Left ventricle myocardium superior (tissue), 1 donor: ENCODE results near the gene CDK17. TPM values are rescaled to one million over a fixed set of nuclear protein-coding genes. Genes with fewer than 3 reads are reported as not detected.
A peak's percentile ranks its signal among the peaks of the same experiment; 100 is the strongest.
"Not testable (repeated sequence)": the region's sequence is repeated elsewhere in the genome, so short reads cannot be mapped to it uniquely, and the experiment has no call there.

Experiments
- ATAC-seq: fragments of 200-7000 bp; cut with Tn5 transposase; one replicate; pipeline ENCODE4 v1.9.1; 2020; ENCODE audit warnings: mild to moderate bottlenecking, moderate library complexity
- DNase-seq: peaks from one replicate; pipeline ENCODE4 v3.0.0-alpha.2; 2020
- intact Hi-C: fragments of 100-400 bp; cut with micrococcal nuclease; formaldehyde crosslinking; loops from one replicate; pipeline ENCODE4 v1.11.0; 2022
- long read RNA-seq: library from polyadenylated mRNA; unstranded; transcript quantifications from one replicate; pipeline ENCODE4 v2.0.0, GENCODE V29; 2021
- total RNA-seq: library from RNA; stranded (reverse); fragmentation: NEBNext Ultra II Directional; extraction: Animal tissue kit (Norgen Biotek cat#: 25700); gene quantifications from one replicate; pipeline ENCODE4 v1.2.1, GENCODE V29; 2021
- donor health status: DM: no; HTN: yes; CAD: no; lungs with severe emphysema.

The CDK17 gene
- total RNA-seq, result 16.6 TPM
- long read RNA-seq, full-length matches to known transcripts, result 27 of 30 reads
- long read RNA-seq, partial matches to known transcripts, result 3 of 30 reads
- long read RNA-seq, other reads (novel, unspliced or antisense), result 0 of 30 reads

DNA sequence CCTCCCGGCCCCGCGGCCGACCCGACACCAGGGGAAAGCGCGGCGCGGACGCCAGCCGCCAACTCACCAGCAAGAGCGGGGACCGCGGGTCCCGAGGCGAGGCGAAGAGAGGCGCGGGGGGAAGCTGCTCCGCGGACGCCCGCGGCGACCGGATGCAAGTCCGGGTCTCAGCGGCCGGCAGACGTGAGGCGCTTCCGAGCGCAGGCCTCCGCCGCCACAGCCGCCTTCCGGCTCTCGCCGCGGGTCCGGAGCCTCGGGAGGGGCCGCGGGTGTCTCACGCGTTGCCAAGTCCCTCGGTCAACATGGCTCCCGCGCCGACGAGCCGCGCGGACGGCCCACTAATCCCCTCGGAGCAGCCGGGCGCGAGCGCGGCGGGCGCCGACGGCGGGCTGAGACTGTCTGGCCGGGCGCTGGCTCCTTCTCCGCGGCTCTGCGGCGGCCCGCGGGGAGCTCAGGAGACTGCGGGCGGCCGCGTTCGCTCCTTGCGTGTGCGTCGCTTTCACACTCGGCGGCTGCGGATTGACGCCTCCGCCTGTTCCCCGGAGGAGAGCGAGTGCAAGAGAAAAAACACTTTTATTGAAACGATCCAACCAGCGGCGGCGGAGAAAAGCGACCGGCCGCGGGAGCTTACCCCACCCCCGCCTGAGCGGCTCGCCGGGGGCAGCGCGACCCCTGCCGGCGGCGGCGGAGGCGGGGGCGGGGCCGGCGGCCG lies at the start of gene CDK17:
TSS of gene CDK17 (minus strand) at position 521 of the 712 bp plus-strand sequence. CDS start 65,603 bp downstream, outside the sequence.
- intact Hi-C loops, result loop anchor here (5.0 kb wide), 1 partner anchor 338 kb away; no protein-coding TSS in a partner anchor
- DNase-seq, result peak; percentile 92
- peak; percentile 91 for ATAC-seq

DNA sequence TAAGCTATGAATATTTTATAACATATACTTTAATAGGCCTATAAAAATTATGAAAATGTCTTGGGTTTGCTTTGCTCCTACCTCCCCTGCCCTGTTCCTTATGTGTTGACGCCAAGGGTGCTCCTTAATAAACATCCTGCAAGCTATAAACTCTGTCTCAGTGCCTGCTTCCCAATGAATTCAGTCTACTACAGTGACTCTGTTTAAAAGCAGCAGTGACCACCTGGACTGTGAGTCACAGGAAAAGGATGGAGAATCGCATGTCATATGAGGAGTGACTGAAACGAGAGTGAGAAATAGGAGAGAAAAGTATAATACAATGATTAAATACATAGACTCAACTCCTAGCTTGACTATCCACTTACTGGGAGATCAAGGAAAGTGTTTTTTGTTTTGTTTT lies 48.1 kb upstream of the CDK17 start:
- ATAC-seq, result no peak
- DNase-seq, result no peak
- intact Hi-C loops, result no loop called here

- ATAC-seq, result no peak
- DNase-seq, result no peak
- intact Hi-C loops, result no loop called here
Measured at GRCh38 chr12:96447256-96447655, 47.0 kb upstream of the CDK17 start.

DNA sequence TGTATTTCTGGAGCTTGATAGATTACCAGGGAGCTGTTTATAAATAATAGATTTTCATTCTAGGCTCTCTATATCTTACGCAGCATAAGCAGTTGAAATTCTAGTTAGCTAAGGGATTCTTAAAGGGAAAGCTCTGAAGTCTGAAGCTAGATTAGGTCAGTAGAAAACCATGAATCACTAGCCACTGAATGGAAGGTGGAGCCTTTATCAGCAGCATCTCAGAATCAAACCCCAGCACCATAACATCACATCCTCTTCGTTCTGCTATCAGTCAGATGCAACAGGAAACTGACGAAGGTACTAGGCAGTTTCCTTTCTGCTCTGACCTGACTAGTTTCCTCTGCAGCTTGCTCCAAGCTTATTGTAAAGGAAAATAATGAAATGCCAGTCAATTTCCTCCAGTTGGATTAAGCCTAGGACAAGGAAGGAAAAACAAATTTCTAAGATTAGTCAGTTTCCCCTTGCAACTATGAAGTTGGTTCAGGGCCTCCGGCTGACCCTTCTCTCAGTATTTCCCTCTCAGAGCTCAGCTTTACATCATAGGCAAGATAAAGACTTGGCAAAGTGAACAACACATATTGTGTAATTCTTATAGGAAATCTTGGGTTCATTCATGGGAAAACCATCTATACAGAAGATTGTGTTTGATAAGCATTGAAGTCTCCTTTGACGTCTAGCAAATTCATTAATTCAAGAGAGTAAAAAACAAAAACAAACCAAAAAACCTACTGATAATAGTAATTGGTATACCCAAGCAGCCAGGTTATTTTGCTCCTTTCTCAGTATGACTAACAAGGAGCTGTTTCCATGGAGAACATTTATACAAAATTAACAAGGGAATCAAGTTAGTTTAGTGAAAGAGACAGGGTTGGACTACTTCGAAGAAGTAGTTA lies 45.7 kb upstream of the CDK17 start:
- intact Hi-C loops, result no loop called here
- DNase-seq (no peak), ATAC-seq (peak; percentile 88)

- DNase-seq, result no peak
- ATAC-seq, result no peak
- intact Hi-C loops, result no loop called here
Measured at GRCh38 chr12:96444399-96444798, 44.2 kb upstream of the CDK17 start.

- ATAC-seq, result no peak
- no peak for DNase-seq
- intact Hi-C loops, result no loop called here
Measured at GRCh38 chr12:96442906-96443305, 42.7 kb upstream of the CDK17 start.

DNA sequence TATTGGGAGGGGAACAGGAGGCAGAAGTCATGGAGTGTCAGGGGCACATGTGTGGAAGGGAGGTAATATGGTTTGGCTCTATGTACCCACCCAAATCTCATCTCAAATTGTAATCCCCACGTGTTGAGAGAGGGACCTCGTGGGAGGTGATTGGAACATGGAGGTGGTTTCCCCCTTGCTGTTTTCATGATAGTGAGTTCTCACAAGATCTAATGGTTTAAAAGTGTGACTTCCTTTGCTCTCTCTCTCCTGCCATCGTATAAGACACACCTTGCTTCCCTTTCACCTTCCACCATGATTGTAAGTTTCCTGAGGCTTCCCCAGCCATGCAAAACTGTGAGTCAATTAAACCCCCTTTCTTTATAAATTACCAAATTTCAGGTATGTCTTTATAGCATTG lies 41.6 kb upstream of the CDK17 start:
- DNase-seq, result no peak
- no peak for ATAC-seq
- intact Hi-C loops, result no loop called here

GRCh38 chr12:96438330-96438729 lies 38.1 kb upstream of the CDK17 start:
- ATAC-seq (no peak), DNase-seq (no peak)
- intact Hi-C loops, result no loop called here

GRCh38 chr12:96437171-96437445 lies 36.9 kb upstream of the CDK17 start:
- ATAC-seq (no peak), DNase-seq (no peak)
- intact Hi-C loops, result no loop called here

DNA sequence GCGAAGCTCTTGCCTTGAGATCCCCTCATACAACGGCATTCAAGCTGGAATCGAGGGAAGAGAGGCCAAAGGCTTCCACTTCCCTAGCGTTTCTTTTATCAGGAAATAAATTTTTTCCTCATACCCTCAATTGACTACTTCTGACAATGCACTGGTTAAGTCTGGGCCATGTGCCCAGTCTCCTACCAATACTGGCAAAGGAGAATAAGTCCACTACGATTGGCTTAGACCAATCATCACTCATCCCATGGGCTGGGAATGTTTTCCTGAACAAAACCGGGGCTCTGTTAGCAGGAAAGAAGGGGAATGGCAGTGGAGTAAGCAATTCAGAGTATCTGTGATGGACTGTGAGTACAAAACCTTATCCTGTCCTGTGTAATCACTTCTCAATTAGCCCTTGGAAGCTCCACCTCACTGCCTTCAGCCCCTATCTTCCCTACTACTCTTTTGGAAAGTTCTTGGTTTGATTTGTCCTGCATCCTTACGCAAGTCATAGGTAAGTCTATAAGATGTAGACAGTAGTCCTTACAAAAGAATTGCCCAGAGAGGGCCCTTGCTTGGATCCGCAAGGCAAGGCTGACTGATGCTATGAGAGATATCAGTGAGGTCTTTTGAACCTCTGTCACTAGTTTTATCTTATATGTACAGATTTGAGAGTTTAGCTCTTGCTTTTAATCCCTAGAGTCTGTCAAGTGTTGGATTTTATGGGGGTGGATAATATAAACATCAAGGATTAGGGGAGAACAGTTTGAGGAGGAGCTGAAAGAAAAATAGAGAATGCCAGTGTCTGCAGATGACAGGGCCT lies 36.3 kb upstream of the CDK17 start:
- intact Hi-C loops, result no loop called here
- DNase-seq, result no peak
- no peak for ATAC-seq

DNA sequence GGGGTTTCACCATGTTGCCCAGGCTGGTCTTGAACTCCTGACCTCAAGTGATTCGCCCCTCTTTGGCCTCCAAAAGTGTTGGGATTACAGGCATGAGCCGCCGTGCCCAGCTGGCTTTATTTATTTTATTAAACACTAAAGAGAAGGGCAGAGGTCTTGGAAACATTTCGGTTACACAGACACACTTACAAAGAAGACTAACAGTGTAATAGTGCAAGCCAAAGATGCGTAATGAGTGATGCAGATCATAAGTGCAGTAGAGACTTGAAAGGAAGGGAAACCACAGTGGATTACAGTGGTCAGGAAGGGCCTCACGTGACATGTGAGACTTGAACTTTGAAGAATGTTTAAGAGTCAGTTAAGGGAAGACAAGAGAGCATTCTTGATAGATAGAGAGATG lies 33.9 kb upstream of the CDK17 start:
- no peak for ATAC-seq
- DNase-seq, result no peak
- intact Hi-C loops, result no loop called here

GRCh38 chr12:96432496-96433321 lies 32.5 kb upstream of the CDK17 start:
- ATAC-seq, DNase-seq, intact Hi-C loops: not testable (repeated sequence)

GRCh38 chr12:96431067-96431466 lies 30.8 kb upstream of the CDK17 start:
- no peak for ATAC-seq
- intact Hi-C loops, result no loop called here
- DNase-seq, result no peak

- intact Hi-C loops, result no loop called here
- peak; percentile 38 for DNase-seq
- ATAC-seq, result peak; percentile 91
Measured at GRCh38 chr12:96427269-96427729, 27.1 kb upstream of the CDK17 start.

GRCh38 chr12:96425951-96426350 lies 25.7 kb upstream of the CDK17 start:
- ATAC-seq (no peak), DNase-seq (no peak)
- intact Hi-C loops, result no loop called here

GRCh38 chr12:96425321-96425720 lies 25.1 kb upstream of the CDK17 start:
- no peak for DNase-seq
- ATAC-seq, result no peak
- intact Hi-C loops, result no loop called here

- DNase-seq (no peak), ATAC-seq (no peak)
- intact Hi-C loops, result no loop called here
Measured at GRCh38 chr12:96424601-96425000, 24.4 kb upstream of the CDK17 start.

DNA sequence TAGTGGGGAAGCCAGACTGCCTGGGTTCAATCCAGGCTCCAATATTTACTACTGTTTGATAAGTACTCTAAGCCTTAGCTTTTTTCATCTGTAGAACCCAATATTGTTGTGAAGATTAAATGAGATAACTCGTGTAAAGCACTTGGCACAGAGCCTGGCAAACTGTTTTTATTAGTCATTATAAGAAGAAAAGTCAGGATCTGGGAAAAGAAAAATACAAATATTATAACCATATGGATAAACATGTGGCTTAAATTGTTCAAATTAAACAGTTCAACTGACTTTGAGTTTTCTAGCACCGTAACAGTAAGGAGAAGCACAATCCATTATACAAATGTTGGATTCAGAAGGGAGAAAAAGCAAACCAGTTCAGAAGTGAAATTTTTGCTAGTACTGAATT lies 22.0 kb upstream of the CDK17 start:
- no peak for ATAC-seq
- intact Hi-C loops, result no loop called here
- no peak for DNase-seq

GRCh38 chr12:96421014-96421413 lies 20.8 kb upstream of the CDK17 start:
- ATAC-seq (no peak), DNase-seq (no peak)
- intact Hi-C loops, result no loop called here
